Fibroblast of lung (primary cell): Measurements from ENCODE around the gene OR51T1.

Source experiments
- CTCF ChIP-seq, 2 donors: IDR thresholded peaks in 1 of 2; conservative IDR thresholded peaks in 1 of 2; 1 replicate in 1 of 2; 2 replicates in 1 of 2; pipeline ENCODE4 v1.5.1; 2011 to 2012; ENCODE audit warnings: low read length in 2 of 2, control low read depth in 1 of 2, inconsistent platforms in 1 of 2, low read depth in 1 of 2, mild to moderate bottlenecking in 1 of 2
- EZH2 ChIP-seq: IDR thresholded peaks from 2 replicates; pipeline ENCODE4 v1.5.1; 2012; ENCODE audit warnings: low read length, control low read depth, mild to moderate bottlenecking; ENCODE audit errors: missing control alignments

- TF ChIP-seq CTCF (conservative IDR thresholded peaks at IDR 0.05 in 1 of 2, IDR thresholded peaks at IDR 0.05 in 1 of 2; ENCODE audit: low read depth in 1 of 2, low read length in 2 of 2) (no peak), EZH2 (no peak)
These were observed 512 bp upstream of the OR51T1 start for GRCh38 chr11:4881188-4881587.
